H1 (cell line): ENCODE measurements around the gene KRTAP19-4. TPM values are rescaled to one million over a fixed set of nuclear protein-coding genes. Genes with fewer than 3 reads are reported as not detected.

Experiments used
- CBX5 ChIP-seq: fragments of 300-800, 300-1000 bp; sonication (generic); IDR thresholded peaks from 2 replicates; pipeline ENCODE4 v1.7.1; 2016; ENCODE audit warnings: antibody characterized with exemption, low read length, low read depth
- CHD1 ChIP-seq: IDR thresholded peaks from 2 replicates; pipeline ENCODE4 v1.6.1; 2012; ENCODE audit warnings: low read depth, low read length, improper control_type of control experiment
- CTBP2 ChIP-seq: IDR thresholded peaks from 2 replicates; pipeline ENCODE4 v1.7.0; 2011; ENCODE audit warnings: borderline replicate concordance, mild to moderate bottlenecking, moderate library complexity, mixed read lengths, low read length; ENCODE audit not compliant: insufficient read depth, insufficient read length
- SAP30 ChIP-seq: fragments of 300-600 bp; sonication (generic); IDR thresholded peaks from 2 replicates; pipeline ENCODE4 v1.7.1; 2012; ENCODE audit warnings: low read length, moderate library complexity, mild to moderate bottlenecking, inconsistent platforms; ENCODE audit not compliant: insufficient read depth, insufficient replicate concordance
- SP2 ChIP-seq: IDR thresholded peaks from 2 replicates; pipeline ENCODE4 v1.6.1; 2012; ENCODE audit warnings: mild to moderate bottlenecking, low read length, inconsistent platforms
- polyA plus RNA-seq, 7 experiments: library from polyadenylated mRNA; depleted of rRNA in 3 of 7; stranded (reverse) in 5 of 7; unstranded in 2 of 7; fragments of >200 nt in 5 of 7; fragments of 200-250 nt in 2 of 7; gene quantifications; 1 replicate in 5 of 7; 2 replicates in 1 of 7; 4 replicates in 1 of 7; pipeline versions ENCODE4 v1.2.1 to v1.2.3, GENCODE V29; 2011 to 2013; ENCODE audit warnings: missing spikeins in 2 of 7, mixed read lengths in 2 of 7
- total RNA-seq: library from RNA; stranded (reverse); fragmentation: NEBNext Ultra II Directional; extraction: Animal tissue kit (Norgen Biotek cat#: 25700); gene quantifications from 2 replicates; pipeline ENCODE4 v1.2.1, GENCODE V29; 2021
- TF ChIP-seq, protein P1 (sequence below): fragments of 300-600 bp; sonication (generic); IDR thresholded peaks from 2 replicates; pipeline ENCODE4 v1.7.1; 2012; ENCODE audit warnings: low read length, moderate library complexity, mild to moderate bottlenecking, inconsistent platforms; ENCODE audit not compliant: insufficient replicate concordance
- TF ChIP-seq, protein P2 (sequence below), 3 experiments: IDR thresholded peaks; 1 replicate in 2 of 3; 2 replicates in 1 of 3; pipeline versions ENCODE4 v1.5.1 to v1.6.1; 2011; ENCODE audit warnings: low read length in 3 of 3, mild to moderate bottlenecking in 3 of 3, inconsistent platforms in 2 of 3, low read depth in 1 of 3, moderate library complexity in 1 of 3; ENCODE audit not compliant: insufficient read depth in 1 of 3; ENCODE audit errors: control extremely low read depth in 1 of 3
- TF ChIP-seq, protein P3 (sequence below): IDR thresholded peaks from 2 replicates; pipeline ENCODE4 v1.6.1; 2012; ENCODE audit warnings: inconsistent platforms

KRTAP19-4 gene
- total and polyA plus RNA-seq, 2 of the 8 experiments (the other 6 are each of a cell fraction or from before 2014, with no cell fraction given): not detected

DNA sequence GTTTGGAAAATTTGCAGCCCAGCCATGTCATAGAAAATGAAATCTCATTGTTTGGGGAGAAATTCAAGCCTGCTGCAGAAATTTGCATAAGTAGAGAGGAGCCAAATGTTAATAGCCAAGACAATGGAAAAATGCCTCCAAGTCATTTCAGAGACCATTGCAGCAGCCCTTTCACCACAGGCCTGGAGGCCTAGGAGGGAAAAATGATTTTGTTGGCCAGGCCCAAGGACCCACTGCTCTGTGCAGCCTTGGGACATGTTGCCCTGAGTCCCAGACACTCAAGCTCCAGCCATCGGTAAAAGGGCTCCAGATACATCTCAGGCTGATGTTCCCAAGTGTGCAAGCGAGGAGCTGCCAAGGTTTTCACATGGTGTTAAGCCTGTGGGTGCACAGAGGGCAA lies 10.8 kb downstream of the KRTAP19-4 start (continued):
- TF ChIP-seq, protein P1, sequence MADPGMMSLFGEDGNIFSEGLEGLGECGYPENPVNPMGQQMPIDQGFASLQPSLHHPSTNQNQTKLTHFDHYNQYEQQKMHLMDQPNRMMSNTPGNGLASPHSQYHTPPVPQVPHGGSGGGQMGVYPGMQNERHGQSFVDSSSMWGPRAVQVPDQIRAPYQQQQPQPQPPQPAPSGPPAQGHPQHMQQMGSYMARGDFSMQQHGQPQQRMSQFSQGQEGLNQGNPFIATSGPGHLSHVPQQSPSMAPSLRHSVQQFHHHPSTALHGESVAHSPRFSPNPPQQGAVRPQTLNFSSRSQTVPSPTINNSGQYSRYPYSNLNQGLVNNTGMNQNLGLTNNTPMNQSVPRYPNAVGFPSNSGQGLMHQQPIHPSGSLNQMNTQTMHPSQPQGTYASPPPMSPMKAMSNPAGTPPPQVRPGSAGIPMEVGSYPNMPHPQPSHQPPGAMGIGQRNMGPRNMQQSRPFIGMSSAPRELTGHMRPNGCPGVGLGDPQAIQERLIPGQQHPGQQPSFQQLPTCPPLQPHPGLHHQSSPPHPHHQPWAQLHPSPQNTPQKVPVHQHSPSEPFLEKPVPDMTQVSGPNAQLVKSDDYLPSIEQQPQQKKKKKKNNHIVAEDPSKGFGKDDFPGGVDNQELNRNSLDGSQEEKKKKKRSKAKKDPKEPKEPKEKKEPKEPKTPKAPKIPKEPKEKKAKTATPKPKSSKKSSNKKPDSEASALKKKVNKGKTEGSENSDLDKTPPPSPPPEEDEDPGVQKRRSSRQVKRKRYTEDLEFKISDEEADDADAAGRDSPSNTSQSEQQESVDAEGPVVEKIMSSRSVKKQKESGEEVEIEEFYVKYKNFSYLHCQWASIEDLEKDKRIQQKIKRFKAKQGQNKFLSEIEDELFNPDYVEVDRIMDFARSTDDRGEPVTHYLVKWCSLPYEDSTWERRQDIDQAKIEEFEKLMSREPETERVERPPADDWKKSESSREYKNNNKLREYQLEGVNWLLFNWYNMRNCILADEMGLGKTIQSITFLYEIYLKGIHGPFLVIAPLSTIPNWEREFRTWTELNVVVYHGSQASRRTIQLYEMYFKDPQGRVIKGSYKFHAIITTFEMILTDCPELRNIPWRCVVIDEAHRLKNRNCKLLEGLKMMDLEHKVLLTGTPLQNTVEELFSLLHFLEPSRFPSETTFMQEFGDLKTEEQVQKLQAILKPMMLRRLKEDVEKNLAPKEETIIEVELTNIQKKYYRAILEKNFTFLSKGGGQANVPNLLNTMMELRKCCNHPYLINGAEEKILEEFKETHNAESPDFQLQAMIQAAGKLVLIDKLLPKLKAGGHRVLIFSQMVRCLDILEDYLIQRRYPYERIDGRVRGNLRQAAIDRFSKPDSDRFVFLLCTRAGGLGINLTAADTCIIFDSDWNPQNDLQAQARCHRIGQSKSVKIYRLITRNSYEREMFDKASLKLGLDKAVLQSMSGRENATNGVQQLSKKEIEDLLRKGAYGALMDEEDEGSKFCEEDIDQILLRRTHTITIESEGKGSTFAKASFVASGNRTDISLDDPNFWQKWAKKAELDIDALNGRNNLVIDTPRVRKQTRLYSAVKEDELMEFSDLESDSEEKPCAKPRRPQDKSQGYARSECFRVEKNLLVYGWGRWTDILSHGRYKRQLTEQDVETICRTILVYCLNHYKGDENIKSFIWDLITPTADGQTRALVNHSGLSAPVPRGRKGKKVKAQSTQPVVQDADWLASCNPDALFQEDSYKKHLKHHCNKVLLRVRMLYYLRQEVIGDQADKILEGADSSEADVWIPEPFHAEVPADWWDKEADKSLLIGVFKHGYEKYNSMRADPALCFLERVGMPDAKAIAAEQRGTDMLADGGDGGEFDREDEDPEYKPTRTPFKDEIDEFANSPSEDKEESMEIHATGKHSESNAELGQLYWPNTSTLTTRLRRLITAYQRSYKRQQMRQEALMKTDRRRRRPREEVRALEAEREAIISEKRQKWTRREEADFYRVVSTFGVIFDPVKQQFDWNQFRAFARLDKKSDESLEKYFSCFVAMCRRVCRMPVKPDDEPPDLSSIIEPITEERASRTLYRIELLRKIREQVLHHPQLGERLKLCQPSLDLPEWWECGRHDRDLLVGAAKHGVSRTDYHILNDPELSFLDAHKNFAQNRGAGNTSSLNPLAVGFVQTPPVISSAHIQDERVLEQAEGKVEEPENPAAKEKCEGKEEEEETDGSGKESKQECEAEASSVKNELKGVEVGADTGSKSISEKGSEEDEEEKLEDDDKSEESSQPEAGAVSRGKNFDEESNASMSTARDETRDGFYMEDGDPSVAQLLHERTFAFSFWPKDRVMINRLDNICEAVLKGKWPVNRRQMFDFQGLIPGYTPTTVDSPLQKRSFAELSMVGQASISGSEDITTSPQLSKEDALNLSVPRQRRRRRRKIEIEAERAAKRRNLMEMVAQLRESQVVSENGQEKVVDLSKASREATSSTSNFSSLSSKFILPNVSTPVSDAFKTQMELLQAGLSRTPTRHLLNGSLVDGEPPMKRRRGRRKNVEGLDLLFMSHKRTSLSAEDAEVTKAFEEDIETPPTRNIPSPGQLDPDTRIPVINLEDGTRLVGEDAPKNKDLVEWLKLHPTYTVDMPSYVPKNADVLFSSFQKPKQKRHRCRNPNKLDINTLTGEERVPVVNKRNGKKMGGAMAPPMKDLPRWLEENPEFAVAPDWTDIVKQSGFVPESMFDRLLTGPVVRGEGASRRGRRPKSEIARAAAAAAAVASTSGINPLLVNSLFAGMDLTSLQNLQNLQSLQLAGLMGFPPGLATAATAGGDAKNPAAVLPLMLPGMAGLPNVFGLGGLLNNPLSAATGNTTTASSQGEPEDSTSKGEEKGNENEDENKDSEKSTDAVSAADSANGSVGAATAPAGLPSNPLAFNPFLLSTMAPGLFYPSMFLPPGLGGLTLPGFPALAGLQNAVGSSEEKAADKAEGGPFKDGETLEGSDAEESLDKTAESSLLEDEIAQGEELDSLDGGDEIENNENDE: no peak
- TF ChIP-seq CBX5: no peak
- no peak for TF ChIP-seq CTBP2
- TF ChIP-seq, protein P2, sequence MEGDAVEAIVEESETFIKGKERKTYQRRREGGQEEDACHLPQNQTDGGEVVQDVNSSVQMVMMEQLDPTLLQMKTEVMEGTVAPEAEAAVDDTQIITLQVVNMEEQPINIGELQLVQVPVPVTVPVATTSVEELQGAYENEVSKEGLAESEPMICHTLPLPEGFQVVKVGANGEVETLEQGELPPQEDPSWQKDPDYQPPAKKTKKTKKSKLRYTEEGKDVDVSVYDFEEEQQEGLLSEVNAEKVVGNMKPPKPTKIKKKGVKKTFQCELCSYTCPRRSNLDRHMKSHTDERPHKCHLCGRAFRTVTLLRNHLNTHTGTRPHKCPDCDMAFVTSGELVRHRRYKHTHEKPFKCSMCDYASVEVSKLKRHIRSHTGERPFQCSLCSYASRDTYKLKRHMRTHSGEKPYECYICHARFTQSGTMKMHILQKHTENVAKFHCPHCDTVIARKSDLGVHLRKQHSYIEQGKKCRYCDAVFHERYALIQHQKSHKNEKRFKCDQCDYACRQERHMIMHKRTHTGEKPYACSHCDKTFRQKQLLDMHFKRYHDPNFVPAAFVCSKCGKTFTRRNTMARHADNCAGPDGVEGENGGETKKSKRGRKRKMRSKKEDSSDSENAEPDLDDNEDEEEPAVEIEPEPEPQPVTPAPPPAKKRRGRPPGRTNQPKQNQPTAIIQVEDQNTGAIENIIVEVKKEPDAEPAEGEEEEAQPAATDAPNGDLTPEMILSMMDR (IDR thresholded peaks at IDR 0.05; ENCODE audit: control extremely low read depth in 1 of 3, insufficient read depth in 1 of 3, low read depth in 1 of 3, low read length in 3 of 3): no peak
- TF ChIP-seq, protein P3, sequence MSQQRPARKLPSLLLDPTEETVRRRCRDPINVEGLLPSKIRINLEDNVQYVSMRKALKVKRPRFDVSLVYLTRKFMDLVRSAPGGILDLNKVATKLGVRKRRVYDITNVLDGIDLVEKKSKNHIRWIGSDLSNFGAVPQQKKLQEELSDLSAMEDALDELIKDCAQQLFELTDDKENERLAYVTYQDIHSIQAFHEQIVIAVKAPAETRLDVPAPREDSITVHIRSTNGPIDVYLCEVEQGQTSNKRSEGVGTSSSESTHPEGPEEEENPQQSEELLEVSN: no peak
- TF ChIP-seq CHD1: no peak
- no peak for TF ChIP-seq SP2
- TF ChIP-seq SAP30: no peak
